ENCODE data around the gene EGLN3.

Gene EGLN3

GRCh38 chr14:33916663-33917565, 34.0 kb downstream of the EGLN3 start:
- DNase-seq (ENCODE audit: low read depth, low spot score), result no peak
- Histone ChIP-seq H3K9me3 (ENCODE audit: low read depth, low read length) (no peaks in the 10 kb centered on the region), H3K4me3 (no peak overlapping the region), H3K27ac (no peak overlapping the region), H3K36me3 (ENCODE audit: insufficient read depth, low read length) (no peaks in the 10 kb centered on the region), H3K9ac (ENCODE audit: insufficient read length) (no peak overlapping the region)
- no peak for TF ChIP-seq EZH2 (IDR thresholded peaks at IDR 0.05)
- TF ChIP-seq POLR2AphosphoS5 (IDR thresholded peaks at IDR 0.05; ENCODE audit: borderline replicate concordance, low read depth, low read length), result no peak
- TF ChIP-seq FOXP2 (optimal IDR thresholded peaks at IDR 0.05; ENCODE audit: control extremely low read depth, extremely low read length, insufficient read depth), result no peak

GRCh38 chr14:33915682-33916081, 35.2 kb downstream of the EGLN3 start:
- H3K9me3 ChIP-seq (ENCODE audit: low read depth, low read length), result no peaks in the 10 kb centered on the region
- DNase-seq (ENCODE audit: low read depth, low spot score), result no peak
- TF ChIP-seq EZH2 (IDR thresholded peaks at IDR 0.05) (no peak), FOXP2 (optimal IDR thresholded peaks at IDR 0.05; ENCODE audit: control extremely low read depth, extremely low read length, insufficient read depth) (no peak), POLR2AphosphoS5 (IDR thresholded peaks at IDR 0.05; ENCODE audit: borderline replicate concordance, low read depth, low read length) (no peak)
- no peak overlapping the region for H3K27ac ChIP-seq
- H3K36me3 ChIP-seq (ENCODE audit: insufficient read depth, low read length), result no peaks in the 10 kb centered on the region
- no peak overlapping the region for H3K4me3 ChIP-seq
- H3K9ac ChIP-seq (ENCODE audit: insufficient read length), result no peak overlapping the region

GRCh38 chr14:33914676-33915516, 36.0 kb downstream of the EGLN3 start:
- no peaks in the 10 kb centered on the region for H3K9me3 ChIP-seq (ENCODE audit: low read depth, low read length)
- H3K36me3 ChIP-seq (ENCODE audit: insufficient read depth, low read length), result no peaks in the 10 kb centered on the region
- no peak overlapping the region for H3K4me3 ChIP-seq
- TF ChIP-seq FOXP2 (optimal IDR thresholded peaks at IDR 0.05; ENCODE audit: control extremely low read depth, extremely low read length, insufficient read depth) (no peak), EZH2 (IDR thresholded peaks at IDR 0.05) (no peak), POLR2AphosphoS5 (IDR thresholded peaks at IDR 0.05; ENCODE audit: borderline replicate concordance, low read depth, low read length) (no peak)
- no peak overlapping the region for H3K9ac ChIP-seq (ENCODE audit: insufficient read length)
- H3K27ac ChIP-seq, result no peak overlapping the region
- no peak for DNase-seq (ENCODE audit: low read depth, low spot score)

- no peak for DNase-seq (ENCODE audit: low read depth, low spot score)
- no peak overlapping the region for H3K27ac ChIP-seq
- no peak overlapping the region for H3K4me3 ChIP-seq
- H3K9ac ChIP-seq (ENCODE audit: insufficient read length), result no peak overlapping the region
- TF ChIP-seq EZH2 (IDR thresholded peaks at IDR 0.05) (no peak), POLR2AphosphoS5 (IDR thresholded peaks at IDR 0.05; ENCODE audit: borderline replicate concordance, low read depth, low read length) (no peak), FOXP2 (optimal IDR thresholded peaks at IDR 0.05; ENCODE audit: control extremely low read depth, extremely low read length, insufficient read depth) (no peak)
- H3K36me3 ChIP-seq (ENCODE audit: insufficient read depth, low read length), result no peaks in the 10 kb centered on the region
- no peaks in the 10 kb centered on the region for H3K9me3 ChIP-seq (ENCODE audit: low read depth, low read length)
These were observed 39.8 kb downstream of the EGLN3 start for GRCh38 chr14:33911046-33911445.

- Histone ChIP-seq H3K36me3 (ENCODE audit: insufficient read depth, low read length) (no peaks in the 10 kb centered on the region), H3K9me3 (ENCODE audit: low read depth, low read length) (no peaks in the 10 kb centered on the region), H3K4me3 (no peak overlapping the region), H3K9ac (ENCODE audit: insufficient read length) (no peak overlapping the region), H3K27ac (no peak overlapping the region)
- TF ChIP-seq POLR2AphosphoS5 (IDR thresholded peaks at IDR 0.05; ENCODE audit: borderline replicate concordance, low read depth, low read length), result no peak
- TF ChIP-seq FOXP2 (optimal IDR thresholded peaks at IDR 0.05; ENCODE audit: control extremely low read depth, extremely low read length, insufficient read depth), result no peak
- no peak for TF ChIP-seq EZH2 (IDR thresholded peaks at IDR 0.05)
- DNase-seq (ENCODE audit: low read depth, low spot score), result no peak
These were observed 40.4 kb downstream of the EGLN3 start for GRCh38 chr14:33910435-33910834.

- no peak for DNase-seq (ENCODE audit: low read depth, low spot score)
- Histone ChIP-seq H3K9ac (ENCODE audit: insufficient read length) (no peak overlapping the region), H3K27ac (no peak overlapping the region), H3K4me3 (no peak overlapping the region), H3K9me3 (ENCODE audit: low read depth, low read length) (no peaks in the 10 kb centered on the region), H3K36me3 (ENCODE audit: insufficient read depth, low read length) (no peaks in the 10 kb centered on the region)
- TF ChIP-seq EZH2 (IDR thresholded peaks at IDR 0.05), result no peak
- TF ChIP-seq POLR2AphosphoS5 (IDR thresholded peaks at IDR 0.05; ENCODE audit: borderline replicate concordance, low read depth, low read length), result no peak
- no peak for TF ChIP-seq FOXP2 (optimal IDR thresholded peaks at IDR 0.05; ENCODE audit: control extremely low read depth, extremely low read length, insufficient read depth)
These were observed 41.3 kb downstream of the EGLN3 start for GRCh38 chr14:33909380-33910084.

- Histone ChIP-seq H3K36me3 (ENCODE audit: insufficient read depth, low read length) (no peaks in the 10 kb centered on the region), H3K9me3 (ENCODE audit: low read depth, low read length) (no peaks in the 10 kb centered on the region), H3K27ac (no peak overlapping the region), H3K4me3 (no peak overlapping the region), H3K9ac (ENCODE audit: insufficient read length) (no peak overlapping the region)
- TF ChIP-seq FOXP2 (optimal IDR thresholded peaks at IDR 0.05; ENCODE audit: control extremely low read depth, extremely low read length, insufficient read depth) (no peak), EZH2 (IDR thresholded peaks at IDR 0.05) (no peak), POLR2AphosphoS5 (IDR thresholded peaks at IDR 0.05; ENCODE audit: borderline replicate concordance, low read depth, low read length) (no peak)
- DNase-seq (ENCODE audit: low read depth, low spot score), result no peak
These were observed 42.2 kb downstream of the EGLN3 start for GRCh38 chr14:33908540-33909223.

All from SK-N-MC (cell line).